ENCODE measurements around the gene COL19A1. TPM values are rescaled to one million over a fixed set of nuclear protein-coding genes. Genes with fewer than 3 reads are reported as not detected.

COL19A1 gene
- total RNA-seq, 1 experiment from 2014 or later: not detected

- ChIA-PET CTCF (no interaction called here), POLR2A (ENCODE audit: unreplicated experiment) (no interaction called here)
- no peak overlapping the region for H2AFZ ChIP-seq
- no TSS peak for BruUV-seq (replicated peaks)
- no peaks in the 10 kb centered on the region for H3K79me2 ChIP-seq (ENCODE audit: low read depth)
- no peaks in the 10 kb centered on the region for H3K27me3 ChIP-seq (ENCODE audit: insufficient read depth, low read depth)
- intact Hi-C loops (cut with micrococcal nuclease; ENCODE audit: unreplicated experiment): no loop called here
- no peaks in the 10 kb centered on the region for H3K9me2 ChIP-seq (ENCODE audit: insufficient read depth)
- H3F3A ChIP-seq (ENCODE audit: insufficient read depth, low read depth): no peaks in the 10 kb centered on the region
- no peak overlapping the region for H3K27ac ChIP-seq
- TF ChIP-seq CTCF (conservative IDR thresholded peaks at IDR 0.05) (no peak), EZH2 (IDR thresholded peaks at IDR 0.05; ENCODE audit: low read depth) (no peak)
- DNase-seq: no peak
- H4K20me1 ChIP-seq (ENCODE audit: insufficient read depth): no peaks in the 10 kb centered on the region
- H3K4me3 ChIP-seq: no peak overlapping the region
- no peaks in the 10 kb centered on the region for H3K36me3 ChIP-seq (ENCODE audit: low read depth)
- H3K4me1 ChIP-seq (replicated peaks; ENCODE audit: insufficient read depth): peaks cover 5% of the 10 kb centered on the region
- no peak overlapping the region for H3K4me2 ChIP-seq
- 0 out of 2 replicates have a peak, but pooled peaks cover 2% of the 10 kb centered on the region for H3K9me3 ChIP-seq (ENCODE audit: insufficient read depth, low read depth)
Observed at GRCh38 chr6:69818223-69818930, 48.0 kb upstream of the COL19A1 start.

- no peaks in the 10 kb centered on the region for H4K20me1 ChIP-seq (ENCODE audit: insufficient read depth)
- H3K4me3 ChIP-seq: no peak overlapping the region
- H3K9me2 ChIP-seq (ENCODE audit: insufficient read depth): no peaks in the 10 kb centered on the region
- BruUV-seq (replicated peaks): no TSS peak
- 0 out of 2 replicates have a peak, but pooled peaks cover 2% of the 10 kb centered on the region for H3K9me3 ChIP-seq (ENCODE audit: insufficient read depth, low read depth)
- ChIA-PET CTCF (no interaction called here), POLR2A (ENCODE audit: unreplicated experiment) (interaction anchor here (0.6 kb wide), 1 partner anchor 67 kb away, joined by 7 read pairs; no protein-coding TSS in a partner anchor)
- H3F3A ChIP-seq (ENCODE audit: insufficient read depth, low read depth): no peaks in the 10 kb centered on the region
- no peak overlapping the region for H3K27ac ChIP-seq
- H3K4me2 ChIP-seq: no peak overlapping the region
- H2AFZ ChIP-seq: no peak overlapping the region
- intact Hi-C loops (cut with micrococcal nuclease; ENCODE audit: unreplicated experiment): no loop called here
- TF ChIP-seq CTCF (conservative IDR thresholded peaks at IDR 0.05) (no peak), EZH2 (IDR thresholded peaks at IDR 0.05; ENCODE audit: low read depth) (no peak)
- no peaks in the 10 kb centered on the region for H3K4me1 ChIP-seq (replicated peaks; ENCODE audit: insufficient read depth)
- no peaks in the 10 kb centered on the region for H3K79me2 ChIP-seq (ENCODE audit: low read depth)
- H3K27me3 ChIP-seq (ENCODE audit: insufficient read depth, low read depth): no peaks in the 10 kb centered on the region
- DNase-seq: no peak
- no peaks in the 10 kb centered on the region for H3K36me3 ChIP-seq (ENCODE audit: low read depth)
Observed at GRCh38 chr6:69819138-69819537, 47.2 kb upstream of the COL19A1 start.

- intact Hi-C loops (cut with micrococcal nuclease; ENCODE audit: unreplicated experiment): no loop called here
- no peak for DNase-seq
- H3K27me3 ChIP-seq (ENCODE audit: insufficient read depth, low read depth): no peaks in the 10 kb centered on the region
- H3K27ac ChIP-seq: no peak overlapping the region
- ChIA-PET POLR2A (ENCODE audit: unreplicated experiment) (interaction anchor here (0.6 kb wide), 2 partner anchors 66 to 655 kb away, joined by 5 to 7 read pairs; no protein-coding TSS in a partner anchor), CTCF (no interaction called here)
- H3K4me1 ChIP-seq (replicated peaks; ENCODE audit: insufficient read depth): no peaks in the 10 kb centered on the region
- H3K9me2 ChIP-seq (ENCODE audit: insufficient read depth): no peaks in the 10 kb centered on the region
- no peak for TF ChIP-seq CTCF (conservative IDR thresholded peaks at IDR 0.05)
- no peak for TF ChIP-seq EZH2 (IDR thresholded peaks at IDR 0.05; ENCODE audit: low read depth)
- H4K20me1 ChIP-seq (ENCODE audit: insufficient read depth): no peaks in the 10 kb centered on the region
- BruUV-seq (replicated peaks): no TSS peak
- no peak overlapping the region for H3K4me3 ChIP-seq
- H2AFZ ChIP-seq: no peak overlapping the region
- H3K79me2 ChIP-seq (ENCODE audit: low read depth): no peaks in the 10 kb centered on the region
- H3K36me3 ChIP-seq (ENCODE audit: low read depth): no peaks in the 10 kb centered on the region
- H3K4me2 ChIP-seq: no peak overlapping the region
- no peaks in the 10 kb centered on the region for H3F3A ChIP-seq (ENCODE audit: insufficient read depth, low read depth)
- 0 out of 2 replicates have a peak, but pooled peaks cover 2% of the 10 kb centered on the region for H3K9me3 ChIP-seq (ENCODE audit: insufficient read depth, low read depth)
Observed at GRCh38 chr6:69820018-69820417, 46.3 kb upstream of the COL19A1 start.

Data from PC-9 (cell line).